IPS-18c (cell line): ENCODE results near the gene VPS25.
A peak's percentile ranks its signal among the peaks of the same experiment; 100 is the strongest.
"Not testable (repeated sequence)": the region's sequence is repeated elsewhere in the genome, so short reads cannot be mapped to it uniquely, and the experiment has no call there.

Experiments used
- H3K4me3 ChIP-seq: 2 replicates; pipeline ENCODE4 v1.7.0; 2013; ENCODE audit warnings: low read depth, mild to moderate bottlenecking, low read length, moderate library complexity; ENCODE audit not compliant: insufficient read depth
- H3K9me3 ChIP-seq: one replicate; pipeline ENCODE4 v1.6.1; 2013; ENCODE audit warnings: mild to moderate bottlenecking, low read length, moderate library complexity; ENCODE audit not compliant: control insufficient read depth, insufficient read depth

The VPS25 gene

DNA sequence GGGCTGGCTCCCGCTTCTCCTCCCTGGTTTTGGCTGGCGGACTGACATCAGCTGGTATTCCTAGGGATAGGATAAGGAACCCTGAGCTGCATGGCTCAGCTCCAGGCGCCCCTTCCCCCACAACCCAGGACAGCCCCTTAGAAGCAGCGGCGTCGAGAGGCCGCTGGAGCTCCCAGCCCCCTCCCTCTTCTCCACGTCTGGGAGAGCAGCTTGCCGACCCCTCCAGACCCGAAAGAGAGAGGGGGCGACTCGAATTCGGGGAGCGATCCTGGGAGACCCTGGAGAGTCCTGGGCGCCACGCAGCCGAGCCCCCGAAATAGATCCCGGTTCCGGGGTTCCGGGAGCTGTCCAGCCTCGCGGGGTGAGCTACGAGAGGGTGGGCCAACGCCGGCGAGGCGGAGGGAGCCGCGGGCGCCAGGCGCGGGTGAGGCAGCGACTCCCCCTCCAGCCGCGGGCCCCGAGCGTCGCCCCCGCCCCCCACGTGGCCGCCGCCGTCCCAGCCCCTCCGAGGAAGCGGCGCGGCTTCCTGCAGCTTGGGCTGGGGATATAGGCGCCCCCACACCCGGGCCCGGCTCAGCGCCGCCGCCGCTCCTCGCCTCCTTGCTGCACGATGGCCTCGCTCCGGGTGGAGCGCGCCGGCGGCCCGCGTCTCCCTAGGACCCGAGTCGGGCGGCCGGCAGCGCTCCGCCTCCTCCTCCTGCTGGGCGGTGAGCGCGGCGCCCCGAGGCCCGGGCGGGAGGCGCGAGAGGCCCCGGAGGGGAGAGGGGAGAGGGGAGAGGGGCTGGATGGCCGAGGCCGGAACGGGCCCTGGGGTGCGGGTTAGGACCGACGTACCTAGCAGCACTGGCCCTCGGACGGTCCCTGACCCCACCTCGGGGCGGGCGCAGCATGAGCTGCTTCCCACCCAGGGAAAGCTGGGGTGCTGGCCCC lies 12.3 kb upstream of the VPS25 start, which contains the start of gene RAMP2:
Gene RAMP2 (plus strand): TSS at position 576 of the 930 bp plus-strand sequence. CDS start 35 bp downstream, at position 611.
- H3K4me3 ChIP-seq, result peak within 1 kb of the TSS; percentile 72
- no peaks in the 10 kb centered on the region for H3K9me3 ChIP-seq

DNA sequence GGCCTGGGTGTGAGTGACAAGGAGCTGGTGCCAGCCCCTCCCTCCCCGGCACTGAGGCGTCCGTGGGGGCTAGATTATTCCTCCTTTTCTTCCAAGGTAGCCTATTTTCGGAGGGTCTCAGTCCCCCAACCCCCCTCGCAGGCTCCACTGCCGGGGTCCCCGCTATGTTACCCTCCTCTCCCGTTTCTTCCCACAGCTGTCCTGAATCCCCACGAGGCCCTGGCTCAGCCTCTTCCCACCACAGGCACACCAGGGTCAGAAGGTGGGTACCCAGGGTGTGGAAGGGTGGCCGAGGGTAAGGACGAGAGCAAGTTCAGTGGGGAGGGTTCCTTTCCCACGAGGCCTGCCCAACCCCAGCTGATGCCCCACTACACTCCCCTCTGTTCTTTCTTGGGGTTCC lies 11.6 kb upstream of the VPS25 start:
- H3K4me3 ChIP-seq, result peak overlapping the region; percentile 72

DNA sequence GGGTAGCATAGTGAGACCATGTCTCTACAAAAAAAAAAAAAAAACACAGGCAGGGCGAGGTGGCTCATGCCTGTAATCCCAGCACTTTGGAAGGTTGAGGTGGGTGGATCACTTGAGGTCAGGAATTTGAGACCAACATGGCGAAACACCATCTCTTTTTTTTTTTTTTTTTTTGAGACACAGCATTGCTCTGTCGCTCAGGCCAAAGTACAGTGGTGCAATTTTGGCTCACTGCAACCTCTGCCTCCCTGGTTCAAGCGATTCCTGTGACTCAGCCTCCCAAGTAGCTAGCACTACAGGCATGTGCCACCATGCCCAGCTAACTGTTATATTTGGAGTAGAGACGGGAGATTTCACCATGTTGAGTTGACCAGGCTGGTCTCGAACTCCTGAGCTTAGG lies 7.1 kb upstream of the VPS25 start:
- Histone ChIP-seq H3K9me3 (no peaks in the 10 kb centered on the region), H3K4me3 (no peak overlapping the region)

More for the DNA sequence above, 11.6 kb upstream of the VPS25 start:
- H3K9me3 ChIP-seq, result no peaks in the 10 kb centered on the region

DNA sequence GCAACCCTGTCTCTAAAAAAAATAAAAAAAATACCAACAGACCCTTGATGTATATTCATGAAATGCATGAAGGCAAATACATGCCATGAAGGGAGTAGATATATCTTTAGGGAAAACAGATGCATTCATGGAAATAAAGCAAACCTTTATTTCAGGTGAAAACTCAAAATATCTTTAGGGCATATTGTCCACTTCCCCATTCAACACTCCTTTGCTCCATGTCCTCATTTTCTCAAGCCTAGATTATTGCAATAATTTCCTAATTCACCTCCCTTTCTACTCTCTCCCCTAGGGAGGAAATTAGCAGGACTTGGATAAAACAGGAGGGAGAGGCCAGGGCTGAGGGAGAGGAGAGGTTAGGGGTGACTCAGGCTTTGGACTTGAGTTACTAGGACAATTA lies 5.7 kb upstream of the VPS25 start:
- Histone ChIP-seq H3K4me3 (no peak overlapping the region), H3K9me3 (no peaks in the 10 kb centered on the region)

DNA sequence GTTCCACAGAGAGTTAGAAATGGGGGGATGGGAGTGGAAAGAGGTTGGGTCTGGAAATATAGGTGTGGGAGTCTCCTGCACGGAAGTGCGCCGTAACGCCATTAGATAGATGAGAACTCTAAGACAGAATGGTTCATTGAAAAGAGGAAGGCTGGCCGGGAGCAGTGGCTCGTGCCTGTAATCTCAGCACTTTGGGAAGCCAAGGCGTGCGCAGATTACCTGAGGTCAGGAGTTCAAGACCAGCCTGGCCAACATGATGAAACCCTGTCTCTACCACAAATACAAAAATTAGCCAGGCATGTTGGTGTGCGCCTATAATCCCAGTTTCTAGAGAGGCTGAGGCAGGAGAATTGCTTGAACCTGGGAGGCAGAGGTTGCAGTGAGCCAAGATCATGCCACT lies 5.2 kb upstream of the VPS25 start:
- not testable (repeated sequence) for H3K9me3 ChIP-seq, H3K4me3 ChIP-seq

DNA sequence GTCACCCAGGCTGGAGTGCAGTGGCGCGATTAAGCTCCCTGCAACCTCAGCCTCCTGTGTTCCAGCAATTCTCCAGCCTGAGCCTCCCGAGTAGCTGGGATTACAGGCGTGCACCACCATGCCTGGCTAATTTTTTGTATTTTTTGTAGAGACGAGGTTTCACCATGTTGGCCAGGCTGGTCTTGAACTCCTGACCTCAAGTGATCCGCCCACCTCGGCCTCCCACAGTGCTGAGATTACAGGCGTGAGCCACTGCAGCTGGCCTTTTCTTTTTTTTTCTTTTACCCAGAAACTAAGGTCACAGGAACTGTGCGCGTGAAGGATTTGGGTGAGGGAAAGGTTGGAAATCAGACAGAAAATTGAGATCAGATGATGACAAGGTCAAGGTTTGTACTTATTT lies 3.3 kb upstream of the VPS25 start:
- H3K9me3 ChIP-seq, H3K4me3 ChIP-seq: not testable (repeated sequence)

GRCh38 chr17:42772945-42773289 lies 332 bp upstream of the VPS25 start:
- H3K4me3 ChIP-seq, result peak overlapping the region; percentile 91
- H3K9me3 ChIP-seq, result no peaks in the 10 kb centered on the region

GRCh38 chr17:42774066-42774745 lies 957 bp downstream of the VPS25 start:
- H3K4me3 ChIP-seq, result peak overlapping the region; percentile 91
- no peaks in the 10 kb centered on the region for H3K9me3 ChIP-seq

DNA sequence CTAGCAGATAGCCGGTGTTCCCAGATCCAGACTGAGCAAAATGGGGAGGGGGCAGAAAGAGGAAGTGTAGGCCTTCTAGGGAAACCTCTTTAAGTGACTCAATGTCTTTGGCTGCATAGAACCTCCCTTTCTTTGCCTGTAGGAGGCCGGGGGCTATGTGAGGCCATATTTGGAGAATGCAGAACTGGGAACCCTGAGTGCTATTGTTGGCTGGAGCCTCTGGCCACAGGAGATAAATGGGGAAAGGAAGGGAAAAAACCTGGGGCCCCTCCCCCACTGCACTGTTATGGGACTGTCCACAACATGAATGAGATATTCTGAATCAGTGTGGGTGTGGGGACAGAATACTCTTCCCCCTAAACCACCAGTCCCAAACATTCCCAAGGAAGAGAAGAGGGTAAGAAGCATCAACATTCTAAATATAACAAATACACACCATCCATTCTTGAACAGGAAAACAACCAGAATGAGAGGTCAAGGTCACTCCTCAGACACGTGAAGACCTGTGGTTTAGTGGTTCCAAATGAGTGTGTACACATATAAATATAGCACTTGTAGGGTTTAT lies 2.4 kb downstream of the VPS25 start:
- H3K9me3 ChIP-seq, result no peaks in the 10 kb centered on the region
- no peak overlapping the region for H3K4me3 ChIP-seq

DNA sequence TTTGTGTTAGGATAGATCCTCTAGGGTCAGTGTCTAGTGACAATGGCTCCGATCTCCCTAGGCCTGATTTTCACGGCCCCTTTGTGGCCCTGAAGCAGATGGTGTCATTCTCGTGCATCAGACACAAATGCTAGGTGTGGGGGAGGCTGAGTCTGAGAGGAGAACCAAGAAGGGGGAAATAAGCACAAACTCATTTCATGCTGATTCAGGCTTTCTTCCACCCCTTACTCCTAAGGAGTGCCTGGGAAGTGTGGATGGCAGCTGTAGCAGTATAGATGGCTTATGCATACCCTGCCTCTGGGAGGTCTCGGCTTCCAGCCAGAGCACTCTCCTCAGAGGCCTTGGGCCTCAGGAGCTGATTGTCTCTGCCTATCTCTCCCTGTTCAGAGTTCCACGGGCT lies 5.3 kb downstream of the VPS25 start:
- Histone ChIP-seq H3K4me3 (no peak overlapping the region), H3K9me3 (no peaks in the 10 kb centered on the region)

DNA sequence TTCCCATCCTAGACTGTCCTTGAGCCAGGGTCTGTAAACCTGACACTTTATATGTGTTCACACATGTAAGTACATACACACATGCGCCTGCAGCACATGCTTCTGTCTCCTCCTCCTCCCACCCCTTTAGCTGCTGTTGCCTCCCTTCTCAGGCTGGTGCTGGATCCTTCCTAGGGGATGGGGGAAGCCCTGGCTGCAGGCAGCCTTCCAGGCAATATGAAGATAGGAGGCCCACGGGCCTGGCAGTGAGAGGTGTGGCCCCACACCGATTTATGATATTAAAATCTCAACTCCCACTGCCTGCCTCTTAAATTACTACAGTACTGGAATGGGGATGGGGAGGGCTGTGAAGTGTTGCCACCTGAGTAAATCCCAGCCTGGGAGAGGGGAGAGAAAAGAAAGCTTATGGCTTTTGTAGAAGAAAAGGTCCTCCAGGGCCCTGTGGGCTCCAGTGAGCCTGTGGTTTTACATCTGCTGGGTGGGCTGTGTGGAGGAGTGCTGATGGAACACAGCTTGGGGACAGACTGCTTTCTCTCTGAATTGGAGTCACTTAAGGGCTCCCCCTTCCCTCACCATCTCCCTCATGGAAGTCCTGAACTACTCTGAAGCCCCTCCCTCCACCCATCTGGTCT lies 6.2 kb downstream of the VPS25 start:
- Histone ChIP-seq H3K4me3 (no peak overlapping the region), H3K9me3 (no peaks in the 10 kb centered on the region)

DNA sequence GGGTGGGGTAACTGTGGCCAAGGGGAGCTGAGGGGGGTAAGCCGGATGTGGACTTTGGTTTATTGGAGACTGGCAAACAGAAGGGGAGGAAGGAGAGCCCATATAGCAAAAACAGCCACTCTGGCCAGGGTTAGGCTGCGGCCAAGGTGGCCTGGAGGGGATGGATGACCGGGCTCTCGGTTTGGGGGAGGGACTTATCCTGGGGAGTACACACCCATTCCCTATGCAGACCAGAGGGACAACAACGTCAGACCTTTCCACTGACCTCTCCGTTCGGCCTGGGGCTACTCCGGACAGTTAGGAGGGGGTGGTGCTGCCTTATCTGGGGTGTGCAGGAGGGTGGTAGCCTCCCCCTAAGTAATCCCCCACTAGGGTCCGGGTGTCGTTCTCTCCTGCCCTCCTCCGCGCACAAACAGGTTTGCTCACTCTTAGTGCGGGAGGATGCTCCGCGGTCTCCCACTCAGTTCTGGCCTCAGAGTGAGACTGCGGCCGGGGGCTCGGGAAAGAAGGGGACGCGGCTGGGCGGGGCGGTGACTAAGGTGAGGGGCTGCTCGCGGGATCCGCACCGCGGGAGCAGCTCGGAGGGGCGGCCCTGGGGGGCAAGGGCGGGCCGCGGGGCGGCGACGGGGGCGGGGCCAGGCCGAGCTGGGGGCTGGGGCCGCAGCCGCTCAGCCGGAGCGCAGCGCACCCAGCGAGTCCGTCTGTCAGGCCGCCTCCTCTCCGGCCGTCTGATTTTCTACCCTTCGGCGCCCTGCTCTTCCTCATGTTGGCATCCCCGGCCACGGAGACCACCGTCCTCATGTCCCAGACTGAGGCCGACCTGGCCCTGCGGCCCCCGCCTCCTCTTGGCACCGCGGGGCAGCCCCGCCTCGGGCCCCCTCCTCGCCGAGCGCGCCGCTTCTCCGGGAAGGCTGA lies 6.9 kb downstream of the VPS25 start, which contains the start of gene WNK4:
Gene WNK4 (plus strand): TSS at position 675 of the 915 bp plus-strand sequence. CDS start 89 bp downstream, at position 764.
- peak within 1 kb of the TSS; percentile 64 for H3K4me3 ChIP-seq
- no peaks in the 10 kb centered on the region for H3K9me3 ChIP-seq

DNA sequence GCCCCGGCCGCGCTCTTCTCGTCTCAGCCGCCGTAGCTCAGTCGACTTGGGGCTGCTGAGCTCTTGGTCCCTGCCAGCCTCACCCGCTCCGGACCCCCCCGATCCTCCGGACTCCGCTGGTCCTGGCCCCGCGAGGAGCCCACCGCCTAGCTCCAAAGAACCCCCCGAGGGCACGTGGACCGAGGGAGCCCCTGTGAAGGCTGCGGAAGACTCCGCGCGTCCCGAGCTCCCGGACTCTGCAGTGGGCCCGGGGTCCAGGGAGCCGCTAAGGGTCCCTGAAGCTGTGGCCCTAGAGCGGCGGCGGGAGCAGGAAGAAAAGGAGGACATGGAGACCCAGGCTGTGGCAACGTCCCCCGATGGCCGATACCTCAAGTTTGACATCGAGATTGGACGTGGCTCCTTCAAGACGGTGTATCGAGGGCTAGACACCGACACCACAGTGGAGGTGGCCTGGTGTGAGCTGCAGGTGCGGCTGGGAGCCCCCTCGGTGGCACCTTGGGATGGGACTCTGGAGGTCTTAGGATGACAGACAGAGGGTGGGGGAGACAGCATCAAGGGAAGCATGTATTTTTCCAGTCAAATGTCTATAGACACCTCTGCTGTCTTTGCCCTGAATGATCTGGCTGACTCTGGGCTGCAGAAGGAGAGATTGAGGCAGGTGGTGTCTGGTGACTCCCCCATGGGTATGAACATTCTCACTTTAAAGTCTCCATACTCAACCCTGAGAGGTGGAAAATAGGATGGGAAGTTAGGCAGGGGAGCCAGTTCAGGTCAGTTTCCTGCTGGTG lies 7.8 kb downstream of the VPS25 start:
- Histone ChIP-seq H3K9me3 (no peaks in the 10 kb centered on the region), H3K4me3 (peak overlapping the region; percentile 64)

GRCh38 chr17:42781639-42782165 lies 8.5 kb downstream of the VPS25 start:
- no peaks in the 10 kb centered on the region for H3K9me3 ChIP-seq
- peak overlapping the region; percentile 64; the same call in 1 of the 2 replicates for H3K4me3 ChIP-seq

DNA sequence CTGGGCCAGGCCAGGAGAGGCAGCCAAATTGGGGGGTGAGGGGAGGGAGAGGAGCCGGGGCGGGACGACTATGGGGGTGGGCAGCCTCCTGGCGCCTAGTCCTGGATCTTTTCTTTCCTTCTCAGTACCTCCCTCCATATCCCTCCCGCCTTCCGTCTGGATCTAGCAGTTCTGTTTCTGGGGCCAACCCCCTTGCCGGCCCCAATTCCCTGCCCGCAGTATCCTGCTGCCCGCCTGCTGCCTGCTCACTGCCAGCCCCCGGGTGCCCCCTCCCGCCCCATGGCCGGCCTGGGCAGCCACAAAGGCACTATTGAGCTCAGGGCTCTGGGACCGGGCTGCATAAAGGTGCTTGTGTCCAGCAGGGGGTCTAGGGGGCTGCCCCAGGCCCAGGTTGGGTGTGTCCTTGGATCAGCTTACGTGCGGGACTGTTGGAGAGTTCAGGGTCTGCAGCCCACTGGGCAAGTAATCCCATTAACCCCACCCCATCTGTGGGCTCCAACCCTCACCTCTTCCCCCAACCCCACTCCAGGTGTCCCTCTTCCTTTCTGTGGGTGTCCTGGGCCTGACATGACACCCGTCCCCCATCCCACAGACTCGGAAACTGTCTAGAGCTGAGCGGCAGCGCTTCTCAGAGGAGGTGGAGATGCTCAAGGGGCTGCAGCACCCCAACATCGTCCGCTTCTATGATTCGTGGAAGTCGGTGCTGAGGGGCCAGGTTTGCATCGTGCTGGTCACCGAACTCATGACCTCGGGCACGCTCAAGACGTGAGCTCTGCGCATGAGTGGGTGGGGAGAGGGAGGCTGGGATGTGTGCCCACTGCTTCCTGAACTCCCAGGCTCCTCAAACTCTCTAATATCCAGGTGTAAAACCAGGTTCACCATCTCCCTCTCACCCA lies 9.2 kb downstream of the VPS25 start:
- Histone ChIP-seq H3K9me3 (no peaks in the 10 kb centered on the region), H3K4me3 (no peak overlapping the region)
